ENCODE measurements around the gene FOXL1. TPM values are rescaled to one million over a fixed set of nuclear protein-coding genes. Genes with fewer than 3 reads are reported as not detected.

Gene FOXL1
- total RNA-seq, 1 experiment from 2014 or later = 9.3 TPM

DNA sequence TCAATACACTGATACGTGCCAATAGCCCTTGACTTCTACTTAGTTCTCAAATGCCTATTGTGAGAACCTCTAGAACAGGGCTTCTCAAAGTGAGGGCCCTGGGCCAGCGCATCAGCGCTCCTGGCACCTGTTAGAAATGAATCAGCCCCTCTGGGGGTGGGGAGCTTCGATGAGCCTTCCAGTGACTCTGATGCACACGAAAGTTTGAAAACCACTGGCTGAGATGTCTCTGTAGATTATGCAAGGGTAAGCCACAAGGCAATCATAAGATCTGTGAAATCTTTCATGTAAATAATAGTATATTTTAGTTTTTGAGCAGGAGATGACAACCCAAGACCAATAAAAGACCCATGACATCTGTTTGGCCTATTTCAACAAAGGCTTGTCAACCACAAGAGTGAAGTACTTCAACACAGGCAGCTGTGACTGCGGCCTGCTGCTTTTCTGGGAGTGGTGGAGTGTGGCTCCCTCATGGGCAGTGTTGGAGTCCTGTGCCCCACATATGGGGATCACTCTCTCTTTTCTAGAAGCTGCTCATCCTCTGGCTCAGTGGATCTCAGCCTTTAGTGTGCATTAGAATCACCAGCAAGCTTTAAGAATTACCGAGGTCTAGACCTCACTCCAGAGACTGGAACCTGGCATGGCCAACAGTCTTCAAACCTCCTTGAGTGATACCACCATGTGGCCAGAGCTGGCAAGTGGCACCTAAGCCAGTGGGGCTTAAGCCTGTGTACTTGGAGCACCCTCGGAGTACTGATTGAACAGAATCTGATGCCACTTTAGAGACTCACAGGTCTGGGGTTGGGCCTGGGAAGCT is 29.1 kb upstream of the FOXL1 start:
- H3K4me3 ChIP-seq (ENCODE audit: low read depth in 2 of 2, low read length in 2 of 2) = no peak overlapping the region
- ATAC-seq = no peak
- H3K36me3 ChIP-seq (ENCODE audit: control insufficient read depth, insufficient read depth, low read length) = peaks cover 3% of the 10 kb centered on the region

DNA sequence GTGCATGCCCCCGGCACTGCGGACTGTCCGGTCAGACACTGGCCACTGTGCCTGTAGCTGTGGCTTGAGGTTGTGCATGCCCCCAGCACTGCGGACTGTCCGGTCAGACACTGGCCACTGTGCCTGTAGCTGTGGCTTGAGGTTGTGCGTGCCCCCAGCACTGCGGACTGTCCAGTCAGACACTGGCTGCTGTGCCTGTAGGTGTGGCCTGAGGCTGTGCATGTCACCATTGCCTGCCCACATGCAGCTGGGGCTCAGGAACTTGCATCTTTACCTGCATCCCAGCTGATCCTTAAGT is 28.5 kb upstream of the FOXL1 start:
- BruUV-seq (replicated peaks) = no TSS peak

More for the DNA sequence above, 29.1 kb upstream of the FOXL1 start:
- TF ChIP-seq REST (IDR thresholded peaks at IDR 0.05; ENCODE audit: insufficient read depth in 1 of 2, low read depth in 2 of 2, low read length in 1 of 2) = no peak
- H3K4me1 ChIP-seq (ENCODE audit: control insufficient read depth, insufficient read depth, low read length) = no peaks in the 10 kb centered on the region
- no peaks in the 10 kb centered on the region for H3K27me3 ChIP-seq (ENCODE audit: control insufficient read depth, insufficient read depth, low read length)
- BruUV-seq (replicated peaks) = no TSS peak
- in situ Hi-C loops (cut with HindIII; ENCODE audit: low pct_unique_long_range_greater_than_20kb, low sequenced_read_pairs) (no loop called here), intact Hi-C loops (cut with micrococcal nuclease; ENCODE audit: unreplicated experiment) (no loop called here)
- ChIA-PET CTCF (no interaction called here), POLR2A (no interaction called here)
- H3K27ac ChIP-seq (ENCODE audit: low read length) = no peak overlapping the region
- H3K9me3 ChIP-seq (ENCODE audit: control insufficient read depth, insufficient read depth, low read depth, low read length) = no peaks in the 10 kb centered on the region
- no peak for DNase-seq (ENCODE audit: low read depth, low spot score)

More for the DNA sequence above, 28.5 kb upstream of the FOXL1 start:
- Histone ChIP-seq H3K36me3 (ENCODE audit: control insufficient read depth, insufficient read depth, low read length) (peaks cover 8% of the 10 kb centered on the region), H3K27ac (ENCODE audit: low read length) (no peak overlapping the region), H3K4me1 (ENCODE audit: control insufficient read depth, insufficient read depth, low read length) (no peaks in the 10 kb centered on the region), H3K9me3 (ENCODE audit: control insufficient read depth, insufficient read depth, low read depth, low read length) (no peaks in the 10 kb centered on the region), H3K27me3 (ENCODE audit: control insufficient read depth, insufficient read depth, low read length) (no peaks in the 10 kb centered on the region), H3K4me3 (ENCODE audit: low read depth in 2 of 2, low read length in 2 of 2) (no peak overlapping the region)
- ATAC-seq (no peak), DNase-seq (ENCODE audit: low read depth, low spot score) (no peak)
- CTCF ChIA-PET = no interaction called here
- intact Hi-C loops (cut with micrococcal nuclease; ENCODE audit: unreplicated experiment) (no loop called here), in situ Hi-C loops (cut with HindIII; ENCODE audit: low pct_unique_long_range_greater_than_20kb, low sequenced_read_pairs) (no loop called here)
- POLR2A ChIA-PET = no interaction called here
- no peak for TF ChIP-seq REST (IDR thresholded peaks at IDR 0.05; ENCODE audit: insufficient read depth in 1 of 2, low read depth in 2 of 2, low read length in 1 of 2)
- no peak for TF ChIP-seq TCF7L2 (IDR thresholded peaks at IDR 0.05; ENCODE audit: low read depth, low read length)
- TF ChIP-seq CTCF (IDR thresholded peaks at IDR 0.05) = no peak
